Measurements from ENCODE around the gene LCE3C. TPM values are rescaled to one million over a fixed set of nuclear protein-coding genes. Genes with fewer than 3 reads are reported as not detected.
"Not testable (repeated sequence)": the region's sequence is repeated elsewhere in the genome, so short reads cannot be mapped to it uniquely, and the experiment has no call there.

The LCE3C gene
- total RNA-seq (not detected), polyA plus RNA-seq (not detected)

DNA sequence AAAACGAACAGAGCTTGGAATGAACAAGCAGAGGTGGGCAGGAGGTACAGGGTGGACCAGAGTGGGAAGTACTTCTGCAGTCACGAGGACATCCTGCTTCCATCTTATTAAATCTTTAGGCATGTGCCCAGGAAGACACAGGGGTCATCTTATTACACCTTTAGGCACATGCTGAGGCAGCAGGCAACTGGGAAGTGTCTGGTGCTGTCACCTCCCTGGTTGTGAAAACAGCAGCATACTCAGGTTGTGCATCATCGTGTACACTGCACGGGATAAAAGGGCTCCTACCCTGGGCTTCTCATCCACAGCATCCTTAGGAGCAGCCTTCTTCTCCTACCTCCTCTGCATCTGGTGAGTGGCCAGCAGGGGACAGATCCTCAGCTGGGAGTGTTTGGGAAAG lies at the start of gene LCE3C:
Gene LCE3C, plus strand, starts transcription at position 301 of the 400 bp plus-strand sequence. CDS start 498 bp downstream, outside the sequence.
- Histone ChIP-seq H3K9me3 (ENCODE audit: control insufficient read depth in 1 of 2, low read length in 2 of 2) (no peaks in the 10 kb centered on the region), H3K36me3 (ENCODE audit: insufficient read depth, low read length) (no peaks in the 10 kb centered on the region), H3K4me3 (ENCODE audit: low read length in 2 of 2) (no peak within 1 kb of the TSS), H3K27ac (ENCODE audit: low read depth, low read length) (no peak within 1 kb of the TSS), H3K4me1 (ENCODE audit: insufficient read depth, low read length) (no peaks in the 10 kb centered on the region), H3K27me3 (ENCODE audit: insufficient read depth, low read length) (no peaks in the 10 kb centered on the region)
- ChIA-PET CTCF (ENCODE audit: partially characterized antibody) (no interaction called here), POLR2A (ENCODE audit: partially characterized antibody) (no interaction called here)
- intact Hi-C loops (cut with micrococcal nuclease) = no loop called here
- peaks cover 0 to 1% of the 10 kb centered on the region in 2 donors for H3K27me3 Mint-ChIP-seq
- no peak within 1 kb of the TSS for H3K4me3 Mint-ChIP-seq
- no peaks in the 10 kb centered on the region for H3K36me3 Mint-ChIP-seq
- no peak for DNase-seq
- no peak within 1 kb of the TSS for H3K27ac Mint-ChIP-seq
- peaks cover 0 to 14% (median 0%) of the 10 kb centered on the region in 8 donors for H3K9me3 Mint-ChIP-seq
- no peaks in the 10 kb centered on the region for H3K4me1 Mint-ChIP-seq

DNA sequence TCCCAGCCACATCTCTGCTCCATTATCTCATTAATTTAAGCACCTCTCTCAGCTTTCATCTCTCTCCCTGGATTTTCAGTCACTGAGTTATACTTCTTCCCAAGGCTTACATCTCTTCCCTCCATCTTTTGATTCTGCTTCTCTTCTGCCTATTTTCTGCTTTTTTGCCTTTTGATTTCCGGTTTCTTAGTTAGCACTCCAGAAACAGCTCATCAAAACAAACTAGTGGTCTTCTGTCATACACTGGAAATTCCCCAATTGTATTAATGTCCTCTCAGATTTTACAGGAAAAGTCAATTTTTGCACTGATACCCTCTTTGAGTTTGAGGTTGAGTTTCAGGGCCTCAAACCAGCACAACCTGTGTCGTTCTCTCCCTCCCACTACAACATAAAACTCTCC lies 34.9 kb upstream of the LCE3C start:
- Mint-ChIP-seq H3K4me1 (no peaks in the 10 kb centered on the region), H3K27me3 (peaks cover 0 to 4% of the 10 kb centered on the region in 2 donors), H3K9me3 (peaks cover 0 to 20% (median 14%) of the 10 kb centered on the region in 8 donors), H3K4me3 (no peak overlapping the region), H3K27ac (no peak overlapping the region), H3K36me3 (no peaks in the 10 kb centered on the region)
- Histone ChIP-seq H3K4me1 (ENCODE audit: insufficient read depth, low read length) (no peaks in the 10 kb centered on the region), H3K27me3 (ENCODE audit: insufficient read depth, low read length) (no peaks in the 10 kb centered on the region), H3K27ac (ENCODE audit: low read depth, low read length) (no peak overlapping the region), H3K36me3 (ENCODE audit: insufficient read depth, low read length) (no peaks in the 10 kb centered on the region), H3K9me3 (ENCODE audit: control insufficient read depth in 1 of 2, low read length in 2 of 2) (no peaks in the 10 kb centered on the region), H3K4me3 (ENCODE audit: low read length in 2 of 2) (no peak overlapping the region)
- CTCF ChIA-PET (ENCODE audit: partially characterized antibody) = no interaction called here
- no peak for DNase-seq
- intact Hi-C loops (cut with micrococcal nuclease) = no loop called here
- POLR2A ChIA-PET (ENCODE audit: partially characterized antibody) = no interaction called here

GRCh38 chr1:152565535-152566215 lies 34.4 kb upstream of the LCE3C start:
- Histone ChIP-seq H3K36me3 (ENCODE audit: insufficient read depth, low read length) (no peaks in the 10 kb centered on the region), H3K9me3 (ENCODE audit: control insufficient read depth in 1 of 2, low read length in 2 of 2) (no peaks in the 10 kb centered on the region), H3K27me3 (ENCODE audit: insufficient read depth, low read length) (no peaks in the 10 kb centered on the region), H3K4me3 (ENCODE audit: low read length in 2 of 2) (no peak overlapping the region), H3K27ac (ENCODE audit: low read depth, low read length) (no peak overlapping the region), H3K4me1 (ENCODE audit: insufficient read depth, low read length) (no peaks in the 10 kb centered on the region)
- Mint-ChIP-seq H3K27me3 (peaks cover under 1 to 4% of the 10 kb centered on the region in 2 donors), H3K4me3 (no peak overlapping the region), H3K36me3 (no peaks in the 10 kb centered on the region), H3K27ac (no peak overlapping the region), H3K9me3 (peaks cover 0 to 25% (median 15%) of the 10 kb centered on the region in 8 donors), H3K4me1 (no peaks in the 10 kb centered on the region)
- ChIA-PET POLR2A (ENCODE audit: partially characterized antibody) (no interaction called here), CTCF (ENCODE audit: partially characterized antibody) (no interaction called here)
- no peak for DNase-seq
- intact Hi-C loops (cut with micrococcal nuclease) = no loop called here

DNA sequence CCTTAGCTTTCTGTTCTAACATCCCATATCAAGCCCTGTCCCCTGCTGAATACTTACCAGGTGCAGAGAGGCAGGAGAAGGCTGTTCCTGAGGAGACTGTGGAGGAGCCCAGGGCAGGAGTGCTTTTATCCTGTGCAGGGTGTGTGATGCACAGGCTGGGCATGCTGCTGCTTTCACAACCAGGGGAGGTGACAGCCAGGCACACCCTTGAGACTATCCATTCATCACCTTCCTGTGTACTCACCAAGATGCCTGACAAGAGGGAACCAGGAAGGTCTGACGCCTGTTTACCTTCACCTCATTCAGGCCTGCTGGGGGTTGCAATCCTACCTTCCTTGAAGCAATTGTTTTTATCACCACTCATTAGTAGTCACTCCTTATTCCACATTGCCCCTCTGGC lies 33.4 kb upstream of the LCE3C start, which contains the start of gene LCE3E:
Gene LCE3E, minus strand, starts transcription at position 100 of the 400 bp plus-strand sequence. CDS start 572 bp downstream, outside the sequence.
- H3K27ac ChIP-seq (ENCODE audit: low read depth, low read length) = no peak within 1 kb of the TSS
- POLR2A ChIA-PET (ENCODE audit: partially characterized antibody) = no interaction called here
- Mint-ChIP-seq H3K36me3 (no peaks in the 10 kb centered on the region), H3K4me3 (no peak within 1 kb of the TSS), H3K9me3 (peaks cover 0 to 26% (median 19%) of the 10 kb centered on the region in 8 donors), H3K4me1 (no peaks in the 10 kb centered on the region), H3K27me3 (peaks cover 6 to 8% of the 10 kb centered on the region in 2 donors), H3K27ac (no peak within 1 kb of the TSS)
- H3K9me3 ChIP-seq (ENCODE audit: control insufficient read depth in 1 of 2, low read length in 2 of 2) = no peaks in the 10 kb centered on the region
- no peaks in the 10 kb centered on the region for H3K27me3 ChIP-seq (ENCODE audit: insufficient read depth, low read length)
- H3K4me3 ChIP-seq (ENCODE audit: low read length in 2 of 2) = no peak within 1 kb of the TSS
- intact Hi-C loops (cut with micrococcal nuclease) = no loop called here
- CTCF ChIA-PET (ENCODE audit: partially characterized antibody) = no interaction called here
- H3K36me3 ChIP-seq (ENCODE audit: insufficient read depth, low read length) = no peaks in the 10 kb centered on the region
- H3K4me1 ChIP-seq (ENCODE audit: insufficient read depth, low read length) = no peaks in the 10 kb centered on the region
- DNase-seq = no peak

- Mint-ChIP-seq H3K27me3 (peaks cover 24 to 36% of the 10 kb centered on the region in 2 donors), H3K27ac (no peak overlapping the region)
- CTCF ChIA-PET (ENCODE audit: partially characterized antibody) = no interaction called here
These were observed 22.9 kb upstream of the LCE3C start for GRCh38 chr1:152577168-152577567.

DNA sequence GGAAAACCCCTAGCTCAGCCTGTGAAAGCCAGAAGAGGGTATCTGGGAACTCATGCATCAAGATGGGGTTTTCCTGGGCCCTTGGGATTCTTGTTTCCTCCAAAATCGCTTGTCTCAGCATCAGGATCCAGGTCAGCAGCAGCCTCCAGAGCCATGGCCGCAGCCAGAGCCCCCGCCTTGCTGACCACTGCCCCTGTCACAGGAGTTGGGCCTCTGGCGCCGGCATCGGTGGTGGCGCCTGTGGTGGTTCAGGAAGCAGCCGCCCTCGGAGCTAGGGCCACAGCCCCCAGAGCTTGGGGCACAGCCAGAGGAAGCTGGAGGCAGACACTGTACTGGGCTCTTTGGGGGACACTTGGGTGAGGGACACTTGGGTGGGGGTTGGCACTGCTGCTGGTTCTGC lies 20.5 kb upstream of the LCE3C start:
- H3K36me3 ChIP-seq (ENCODE audit: insufficient read depth, low read length); H3K27ac ChIP-seq (ENCODE audit: low read depth, low read length); intact Hi-C loops (cut with micrococcal nuclease); H3K9me3 Mint-ChIP-seq; H3K27me3 ChIP-seq (ENCODE audit: insufficient read depth, low read length); H3K27ac Mint-ChIP-seq; H3K4me1 Mint-ChIP-seq; H3K36me3 Mint-ChIP-seq; H3K9me3 ChIP-seq (ENCODE audit: control insufficient read depth in 1 of 2, low read length in 2 of 2); H3K4me3 ChIP-seq (ENCODE audit: low read length in 2 of 2); DNase-seq; H3K4me1 ChIP-seq (ENCODE audit: insufficient read depth, low read length); H3K4me3 Mint-ChIP-seq; CTCF ChIA-PET (ENCODE audit: partially characterized antibody); POLR2A ChIA-PET (ENCODE audit: partially characterized antibody): not testable (repeated sequence)
- peaks cover 15 to 21% of the 10 kb centered on the region in 2 donors for H3K27me3 Mint-ChIP-seq

More at GRCh38 chr1:152577168-152577567, 22.9 kb upstream of the LCE3C start:
- Mint-ChIP-seq H3K4me1 (peaks cover 0 to 3% (median 0%) of the 10 kb centered on the region in 4 donors), H3K9me3 (peaks cover 0 to 3% (median 0%) of the 10 kb centered on the region in 8 donors), H3K4me3 (no peak overlapping the region), H3K36me3 (no peaks in the 10 kb centered on the region)
- POLR2A ChIA-PET (ENCODE audit: partially characterized antibody) = no interaction called here
- intact Hi-C loops (cut with micrococcal nuclease) = no loop called here
- Histone ChIP-seq H3K27me3 (ENCODE audit: insufficient read depth, low read length) (no peaks in the 10 kb centered on the region), H3K9me3 (ENCODE audit: control insufficient read depth in 1 of 2, low read length in 2 of 2) (no peaks in the 10 kb centered on the region), H3K27ac (ENCODE audit: low read depth, low read length) (no peak overlapping the region), H3K36me3 (ENCODE audit: insufficient read depth, low read length) (no peaks in the 10 kb centered on the region), H3K4me1 (ENCODE audit: insufficient read depth, low read length) (no peaks in the 10 kb centered on the region), H3K4me3 (ENCODE audit: low read length in 2 of 2) (no peak overlapping the region)
- DNase-seq = no peak

DNA sequence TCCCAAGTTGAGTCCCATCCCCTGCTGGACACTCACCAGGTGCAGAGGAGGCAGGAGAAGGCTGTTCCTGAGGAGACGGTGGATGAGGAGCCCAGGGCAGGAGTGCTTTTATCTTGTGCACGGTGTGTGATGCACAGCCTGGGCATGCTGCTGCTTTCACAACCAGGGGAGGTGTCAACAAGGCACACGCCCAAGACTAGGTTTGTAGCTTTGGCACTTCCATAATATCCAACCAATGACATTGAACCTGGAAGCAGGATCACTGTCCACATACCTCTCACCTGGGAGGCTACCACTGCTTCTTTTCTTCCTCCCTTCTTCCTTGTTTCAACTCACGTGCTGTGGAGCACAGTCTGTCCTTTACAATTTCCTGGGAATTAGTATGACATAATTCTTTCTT lies 19.6 kb upstream of the LCE3C start, which contains the start of gene LCE3D:
Gene LCE3D, minus strand, starts transcription at position 84 of the 400 bp plus-strand sequence. CDS start 580 bp downstream, outside the sequence.
- POLR2A ChIA-PET (ENCODE audit: partially characterized antibody) = no interaction called here
- no peak within 1 kb of the TSS for H3K4me3 Mint-ChIP-seq
- no peaks in the 10 kb centered on the region for H3K27me3 ChIP-seq (ENCODE audit: insufficient read depth, low read length)
- CTCF ChIA-PET (ENCODE audit: partially characterized antibody) = no interaction called here
- H3K4me1 Mint-ChIP-seq = peaks cover 0 to 3% (median 0%) of the 10 kb centered on the region in 4 donors
- no peaks in the 10 kb centered on the region for H3K36me3 Mint-ChIP-seq
- H3K36me3 ChIP-seq (ENCODE audit: insufficient read depth, low read length) = no peaks in the 10 kb centered on the region
- H3K9me3 Mint-ChIP-seq = peaks cover 0 to 1% (median 0%) of the 10 kb centered on the region in 8 donors
- no peak within 1 kb of the TSS for H3K4me3 ChIP-seq (ENCODE audit: low read length in 2 of 2)
- H3K27me3 Mint-ChIP-seq = peaks cover 13 to 15% of the 10 kb centered on the region in 2 donors
- H3K4me1 ChIP-seq (ENCODE audit: insufficient read depth, low read length) = no peaks in the 10 kb centered on the region
- no peak within 1 kb of the TSS for H3K27ac Mint-ChIP-seq
- H3K27ac ChIP-seq (ENCODE audit: low read depth, low read length) = no peak within 1 kb of the TSS
- no peaks in the 10 kb centered on the region for H3K9me3 ChIP-seq (ENCODE audit: control insufficient read depth in 1 of 2, low read length in 2 of 2)
- no peak for DNase-seq
- intact Hi-C loops (cut with micrococcal nuclease) = no loop called here

All from CD4-positive, alpha-beta memory T cell (primary cell).